HG02759 (cell line): ENCODE measurements around the gene ACTR2.
"Not testable (repeated sequence)": the region's sequence is repeated elsewhere in the genome, so short reads cannot be mapped to it uniquely, and the experiment has no call there.

Experiments used
- ATAC-seq: cut with Tn5 transposase; IDR thresholded peaks from one replicate; pipeline ENCODE4 v1.9.1; 2021; ENCODE audit warnings: mild to moderate bottlenecking, moderate library complexity; ENCODE audit not compliant: unreplicated experiment

ACTR2 gene

DNA sequence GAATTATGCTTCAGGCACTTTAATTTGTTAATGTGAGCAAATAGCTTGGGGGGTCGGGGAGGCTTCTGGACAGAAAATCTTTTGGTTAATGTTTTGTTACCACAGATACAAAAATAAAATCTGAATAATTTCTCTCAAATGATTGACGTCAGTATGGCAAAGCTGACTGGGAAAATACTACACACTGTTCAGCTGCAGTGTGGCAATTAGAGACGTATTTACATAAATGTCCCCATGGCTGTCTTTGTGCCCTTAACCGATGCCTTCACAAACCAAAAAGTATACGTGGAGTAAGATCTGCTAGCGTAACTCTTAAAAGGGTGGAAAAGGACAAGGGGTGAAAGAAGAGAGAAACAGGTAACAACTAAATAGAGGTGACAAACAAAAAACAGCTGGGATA, 83.4 kb downstream of the ACTR2 start:
- ATAC-seq, result no peak

DNA sequence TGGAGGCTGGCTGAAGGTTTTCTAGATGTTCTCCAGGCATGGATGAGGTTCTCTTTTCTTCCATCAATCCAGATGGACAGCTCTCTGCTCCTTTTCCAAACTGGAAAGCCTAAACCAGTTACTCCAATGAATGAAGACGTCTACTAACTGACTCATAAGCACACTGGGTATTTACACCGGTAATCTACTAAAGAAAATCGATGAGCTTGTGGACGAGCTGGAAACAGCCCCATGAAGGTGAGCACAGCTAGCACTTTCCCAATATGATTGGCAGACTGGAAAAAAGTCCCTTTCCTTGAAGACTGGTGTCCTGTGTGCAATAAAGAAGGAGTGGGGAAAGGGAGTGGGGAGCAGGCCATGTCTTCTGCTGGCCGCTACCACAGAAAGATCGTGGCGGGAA, 84.0 kb downstream of the ACTR2 start:
- no peak for ATAC-seq

DNA sequence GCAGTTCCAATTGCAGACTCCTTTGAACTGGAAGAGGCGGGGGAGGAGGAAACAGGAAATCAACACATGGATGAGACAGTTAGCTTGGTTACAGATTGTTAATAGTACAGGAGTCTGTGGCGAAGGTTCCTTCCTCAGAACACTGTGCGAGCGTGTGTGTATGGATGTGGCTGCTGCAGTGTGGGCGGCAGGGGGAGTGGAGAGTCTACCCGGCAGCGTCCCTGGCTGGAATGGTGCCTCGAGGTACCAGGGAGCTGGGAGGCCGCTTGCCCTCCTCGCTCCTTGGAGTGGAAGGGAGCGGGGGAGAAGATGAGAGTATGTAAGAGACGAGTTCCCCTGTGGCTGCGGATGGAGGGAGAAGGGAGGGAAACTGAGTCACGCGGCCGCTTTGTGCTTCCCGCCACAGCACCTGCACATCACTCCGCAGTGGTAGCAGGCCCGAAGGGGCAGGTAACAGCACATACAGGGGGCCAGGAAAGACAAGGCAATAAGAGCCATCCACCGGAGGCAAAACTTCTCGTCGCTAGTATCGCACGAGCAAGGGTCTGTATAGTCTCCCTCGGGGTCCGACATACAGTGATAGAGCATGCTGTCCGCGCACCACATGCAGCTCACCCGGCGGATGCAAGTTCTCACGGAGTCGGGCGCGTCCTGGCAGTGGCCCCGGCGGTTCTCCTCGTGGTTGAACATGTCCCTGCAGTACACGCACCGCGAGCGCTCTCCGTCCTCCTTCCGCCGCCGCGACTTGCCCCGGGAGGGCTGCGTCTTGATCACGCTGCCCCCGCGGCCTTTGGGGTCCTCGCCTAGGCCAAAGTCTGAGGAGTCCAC, 85.7 kb downstream of the ACTR2 start:
- ATAC-seq, result no peak

- ATAC-seq, result no peak
These were observed 86.3 kb downstream of the ACTR2 start for GRCh38 chr2:65313954-65314256.

DNA sequence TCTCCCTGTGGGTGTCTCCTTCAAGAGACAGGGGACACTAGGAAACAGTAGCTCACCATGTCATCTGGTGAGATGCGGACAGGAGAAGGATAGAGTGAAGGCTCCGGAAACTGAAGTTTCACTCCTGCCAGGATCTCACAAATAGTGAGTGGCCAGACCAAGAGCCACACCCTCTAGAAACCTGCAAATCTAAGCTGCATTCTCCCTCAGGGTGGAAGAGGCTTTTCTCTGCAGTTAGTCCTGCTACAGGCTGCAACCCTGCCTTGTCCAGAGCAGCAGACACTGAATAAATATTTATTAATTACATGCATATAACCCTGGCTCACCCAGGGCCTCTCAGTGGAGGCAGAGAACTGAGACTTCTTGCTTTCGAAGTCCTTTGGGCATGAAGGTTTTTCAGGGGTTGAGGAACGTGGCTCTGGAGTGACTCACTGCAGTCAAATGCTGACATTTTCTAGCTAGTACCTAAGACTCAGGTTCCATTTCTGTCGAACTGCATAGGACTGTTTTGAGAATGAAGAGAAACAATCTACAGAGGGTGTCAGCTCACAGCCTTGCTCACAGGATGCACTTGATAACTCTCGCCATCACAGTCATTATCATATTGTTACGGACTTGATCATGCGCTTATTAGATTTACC, 87.3 kb downstream of the ACTR2 start:
- no peak for ATAC-seq

DNA sequence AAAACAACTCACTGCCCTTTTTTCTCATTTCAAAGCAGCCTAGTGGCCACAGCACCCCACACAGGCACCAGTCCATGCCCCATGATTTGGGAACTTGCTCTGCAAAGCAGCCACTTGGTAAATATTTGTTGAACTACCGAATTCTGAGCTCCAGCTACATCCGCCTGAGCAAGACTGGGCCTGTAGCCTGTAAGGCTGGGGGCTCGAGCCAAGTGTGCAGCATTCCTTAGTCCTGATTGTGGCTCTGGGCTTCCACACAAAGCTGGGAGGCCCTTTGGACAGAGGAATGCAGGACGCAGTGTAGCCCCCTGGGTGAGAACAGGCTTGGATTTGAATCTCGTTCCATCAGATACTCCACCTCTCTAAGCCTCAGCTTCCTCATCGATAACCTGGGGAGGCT, 88.4 kb downstream of the ACTR2 start:
- no peak for ATAC-seq

DNA sequence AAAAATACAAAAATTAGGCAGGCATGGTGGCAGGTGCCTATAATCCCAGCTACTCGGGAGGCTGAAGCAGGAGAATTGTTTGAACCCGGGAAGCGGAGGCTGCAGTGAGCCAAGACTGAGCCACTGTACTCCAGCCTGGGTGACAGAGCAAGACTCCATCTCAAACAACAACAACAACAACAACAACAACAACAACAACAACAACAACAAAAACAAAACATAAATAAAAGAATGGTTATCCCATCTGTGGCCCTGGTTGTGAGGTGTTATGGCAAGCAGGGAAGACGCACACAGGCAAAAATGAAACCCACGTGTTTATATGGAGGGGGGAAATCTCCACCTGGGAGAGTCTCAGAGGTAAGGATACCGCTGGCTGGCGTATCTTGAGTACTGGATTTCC, 89.7 kb downstream of the ACTR2 start:
- not testable (repeated sequence) for ATAC-seq

GRCh38 chr2:65317841-65318240, 90.2 kb downstream of the ACTR2 start:
- ATAC-seq, result no peak

GRCh38 chr2:65319072-65319673, 91.5 kb downstream of the ACTR2 start:
- ATAC-seq, result peak; percentile 22

GRCh38 chr2:65319674-65320041, 92.0 kb downstream of the ACTR2 start:
- ATAC-seq, result no peak

DNA sequence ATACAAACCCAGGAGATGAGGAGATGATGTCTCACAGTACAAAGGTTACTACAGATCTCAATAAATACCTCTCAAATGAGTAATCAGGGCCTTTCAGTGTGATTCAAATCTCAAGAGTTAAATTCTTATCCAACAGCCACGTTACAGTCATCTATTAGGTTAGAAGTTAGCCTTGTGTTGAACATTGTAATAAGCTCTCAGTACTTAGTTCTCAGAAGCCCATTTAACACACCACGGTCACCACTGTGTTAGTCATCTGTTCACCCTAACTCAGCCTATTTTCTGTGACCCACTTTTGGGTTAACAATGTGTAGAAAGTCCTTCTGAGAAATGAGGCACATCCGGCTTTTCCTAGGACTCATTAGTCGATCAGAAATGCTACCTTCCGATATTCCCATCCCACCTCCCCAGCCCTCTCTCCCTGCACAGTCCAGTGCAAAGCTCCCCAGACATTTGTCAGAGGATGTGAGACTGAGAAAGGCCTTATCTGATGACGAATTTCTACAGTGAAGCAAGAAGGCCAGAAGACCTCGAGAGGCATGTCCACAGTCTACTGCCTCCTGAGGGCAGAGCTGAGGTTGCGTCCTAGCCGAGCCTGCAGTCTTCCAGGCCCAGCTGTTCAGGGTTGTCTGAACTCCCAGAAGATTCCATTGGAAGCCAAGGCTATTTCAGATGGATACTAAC, 92.6 kb downstream of the ACTR2 start:
- ATAC-seq, result peak; percentile 76
